ENCODE data around the gene LCE1C.

The LCE1C gene

DNA sequence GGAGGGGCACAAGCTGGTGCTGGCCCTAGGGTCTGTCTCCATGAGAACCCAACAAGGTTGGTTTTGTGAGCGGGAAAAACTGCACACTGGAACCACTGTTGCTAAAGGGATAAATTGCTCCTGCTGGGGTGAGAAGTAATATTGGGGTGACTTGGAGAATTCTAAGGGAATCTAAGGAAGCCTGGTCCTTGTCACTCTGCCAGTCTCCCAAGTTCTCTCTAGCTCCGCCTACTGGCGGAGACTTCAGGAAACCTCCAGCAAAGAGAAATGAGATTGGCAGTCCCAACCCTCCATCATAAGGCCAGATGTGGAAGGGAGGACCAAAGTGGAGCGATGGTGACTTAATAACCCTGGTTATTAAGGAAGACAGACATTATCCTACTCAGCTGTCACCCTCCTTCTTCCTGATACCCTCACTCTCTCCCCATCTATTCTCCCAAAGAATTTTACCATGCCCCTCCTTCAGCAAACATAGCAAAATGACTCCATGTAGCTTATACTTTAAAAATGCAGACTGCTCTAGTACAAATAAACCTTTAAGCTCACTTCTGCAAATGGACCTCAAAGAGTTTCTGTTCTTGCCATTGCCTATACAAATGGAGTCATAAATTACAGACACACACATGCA lies 28.8 kb downstream of the LCE1C start:
- H3K27ac Mint-ChIP-seq, result no peak overlapping the region
- H3K9me3 Mint-ChIP-seq, result no peaks in the 10 kb centered on the region
- peaks cover 4% of the 10 kb centered on the region for H3K27me3 Mint-ChIP-seq (ENCODE audit: low read depth)
- H3K4me3 Mint-ChIP-seq, result no peak overlapping the region
- H3K4me1 Mint-ChIP-seq (ENCODE audit: low read depth), result no peaks in the 10 kb centered on the region
- no peaks in the 10 kb centered on the region for H3K36me3 Mint-ChIP-seq (ENCODE audit: low read depth)

DNA sequence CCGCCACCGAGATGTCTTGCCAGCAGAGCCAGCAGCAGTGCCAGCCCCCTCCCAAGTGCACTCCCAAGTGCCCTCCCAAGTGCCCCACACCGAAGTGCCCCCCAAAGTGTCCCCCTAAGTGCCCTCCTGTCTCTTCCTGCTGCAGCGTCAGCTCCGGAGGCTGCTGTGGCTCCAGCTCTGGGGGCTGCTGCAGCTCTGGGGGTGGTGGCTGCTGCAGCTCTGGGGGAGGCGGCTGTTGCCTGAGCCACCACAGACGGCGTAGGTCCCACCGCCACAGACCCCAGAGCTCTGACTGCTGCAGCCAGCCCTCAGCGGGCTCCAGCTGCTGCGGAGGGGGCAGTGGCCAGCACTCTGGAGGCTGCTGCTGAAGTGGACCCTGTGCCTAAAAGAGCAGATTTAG lies 30.1 kb downstream of the LCE1C start:
- Mint-ChIP-seq H3K4me3 (no peak overlapping the region), H3K27ac (no peak overlapping the region), H3K4me1 (ENCODE audit: low read depth) (no peaks in the 10 kb centered on the region), H3K27me3 (ENCODE audit: low read depth) (peaks cover 4% of the 10 kb centered on the region), H3K9me3 (no peaks in the 10 kb centered on the region), H3K36me3 (ENCODE audit: low read depth) (no peaks in the 10 kb centered on the region)

DNA sequence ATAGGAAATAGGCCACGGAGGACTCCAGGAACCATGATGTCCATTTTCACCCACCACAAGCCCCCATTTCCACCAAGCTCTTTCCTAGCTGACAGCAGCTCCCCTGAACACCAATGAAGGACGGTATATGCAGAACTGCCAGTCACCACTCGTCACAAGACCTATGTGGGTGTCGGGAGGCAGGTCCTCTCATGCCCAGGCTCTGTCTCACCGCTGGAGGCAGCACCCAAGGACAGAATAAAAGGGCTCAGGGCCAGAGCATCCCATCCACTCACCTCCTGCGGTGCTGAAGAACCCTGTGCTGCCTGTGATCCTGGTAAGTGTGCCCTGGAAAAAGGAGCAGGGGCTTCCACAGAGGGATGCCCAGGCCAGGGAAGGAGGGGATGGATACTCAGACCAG lies 31.6 kb downstream of the LCE1C start, which contains the start of gene LCE1F:
TSS of gene LCE1F (plus strand) at position 266 of the 400 bp plus-strand sequence. CDS start 1,232 bp downstream, outside the sequence.
- Mint-ChIP-seq H3K27me3 (ENCODE audit: low read depth) (peaks cover 7% of the 10 kb centered on the region), H3K9me3 (no peaks in the 10 kb centered on the region), H3K36me3 (ENCODE audit: low read depth) (no peaks in the 10 kb centered on the region), H3K4me1 (ENCODE audit: low read depth) (no peaks in the 10 kb centered on the region), H3K27ac (no peak within 1 kb of the TSS), H3K4me3 (no peak within 1 kb of the TSS)

DNA sequence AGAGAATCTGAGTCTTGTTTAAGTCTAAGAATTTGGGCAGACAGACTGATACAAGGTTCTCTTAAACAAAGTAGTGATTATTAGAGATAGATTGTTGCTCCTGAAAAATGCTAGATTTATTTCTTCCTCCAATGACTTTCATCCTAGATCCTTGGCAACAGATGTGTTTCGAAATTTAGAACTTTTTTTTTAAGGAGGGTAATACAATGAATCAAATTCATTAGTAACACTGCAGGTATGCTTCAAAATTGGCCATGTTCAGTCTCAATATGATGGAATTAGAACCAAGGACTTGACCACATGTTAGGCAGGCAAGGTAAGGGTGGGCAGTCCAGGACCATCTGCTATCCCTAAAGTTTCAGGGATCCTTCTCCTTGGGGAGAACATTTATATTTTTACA lies 36.0 kb downstream of the LCE1C start:
- Mint-ChIP-seq H3K4me1 (ENCODE audit: low read depth) (no peaks in the 10 kb centered on the region), H3K9me3 (no peaks in the 10 kb centered on the region), H3K27me3 (ENCODE audit: low read depth) (peaks cover 13% of the 10 kb centered on the region), H3K27ac (no peak overlapping the region), H3K4me3 (no peak overlapping the region), H3K36me3 (ENCODE audit: low read depth) (no peaks in the 10 kb centered on the region)

DNA sequence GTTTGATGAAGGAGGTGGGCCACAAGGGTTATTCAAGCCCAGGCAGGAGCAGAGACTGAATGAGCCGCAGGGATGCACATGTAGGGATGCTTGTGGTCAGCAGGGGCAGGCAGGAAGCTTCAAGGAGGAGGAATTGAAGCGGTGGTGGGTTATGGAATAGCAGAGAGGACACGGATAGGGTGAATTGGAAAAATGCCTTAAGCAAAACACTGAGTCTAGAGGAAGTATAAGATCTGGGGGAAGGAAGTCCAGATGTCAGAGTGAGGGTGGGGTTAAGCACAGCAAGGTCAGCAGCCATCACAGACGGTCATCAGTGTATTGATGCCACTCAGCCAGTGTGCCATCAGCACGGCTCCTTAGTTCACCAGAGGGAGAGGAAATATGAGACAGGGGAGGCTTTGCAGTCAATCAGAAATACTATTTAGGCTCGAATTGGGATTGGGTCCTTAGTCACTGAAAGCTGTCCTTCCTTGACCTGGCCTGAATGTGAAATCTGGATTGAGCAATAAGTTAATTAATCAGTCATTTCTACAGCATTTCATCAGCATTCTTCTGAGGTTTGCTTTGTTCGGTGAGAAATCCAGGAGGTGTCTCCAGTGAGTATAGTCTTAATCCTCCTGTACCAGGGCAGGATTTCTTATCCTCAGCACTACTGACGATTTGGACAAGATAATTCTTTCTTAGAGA lies 37.5 kb downstream of the LCE1C start:
- Mint-ChIP-seq H3K4me3 (no peak overlapping the region), H3K9me3 (no peaks in the 10 kb centered on the region), H3K27ac (no peak overlapping the region), H3K27me3 (ENCODE audit: low read depth) (peaks cover 13% of the 10 kb centered on the region), H3K36me3 (ENCODE audit: low read depth) (no peaks in the 10 kb centered on the region), H3K4me1 (ENCODE audit: low read depth) (no peaks in the 10 kb centered on the region)

DNA sequence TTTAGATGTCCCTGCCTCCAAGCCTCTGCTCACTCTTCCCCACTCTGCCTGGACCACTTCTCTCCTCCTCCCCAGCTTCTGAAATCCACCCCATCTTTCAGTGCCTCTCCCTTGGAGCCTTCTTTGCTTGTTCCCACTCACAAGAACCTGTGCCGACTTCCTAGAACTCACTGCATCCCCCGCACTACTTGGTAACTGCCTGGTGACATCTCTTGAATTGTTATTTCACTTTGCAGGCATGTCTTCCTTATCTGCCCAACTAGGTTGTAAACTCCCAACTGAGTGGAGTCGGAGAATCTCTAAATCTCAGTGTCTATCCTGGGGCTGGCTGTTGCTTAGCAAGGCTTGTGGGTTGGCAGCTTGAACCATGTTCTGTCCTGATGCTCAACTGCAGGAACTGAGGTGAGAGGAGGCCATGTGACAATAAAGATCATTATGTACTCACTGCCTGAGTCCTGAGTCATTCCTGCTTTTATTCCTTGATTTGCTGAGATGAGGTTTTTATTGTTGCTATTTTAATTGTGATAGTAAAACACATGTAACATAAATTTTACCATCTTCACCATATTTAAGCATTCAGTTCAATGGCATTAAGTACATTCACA lies 44.7 kb downstream of the LCE1C start:
- Mint-ChIP-seq H3K36me3 (ENCODE audit: low read depth) (no peaks in the 10 kb centered on the region), H3K4me3 (no peak overlapping the region), H3K27me3 (ENCODE audit: low read depth) (no peaks in the 10 kb centered on the region), H3K4me1 (ENCODE audit: low read depth) (no peaks in the 10 kb centered on the region), H3K27ac (no peak overlapping the region), H3K9me3 (no peaks in the 10 kb centered on the region)

DNA sequence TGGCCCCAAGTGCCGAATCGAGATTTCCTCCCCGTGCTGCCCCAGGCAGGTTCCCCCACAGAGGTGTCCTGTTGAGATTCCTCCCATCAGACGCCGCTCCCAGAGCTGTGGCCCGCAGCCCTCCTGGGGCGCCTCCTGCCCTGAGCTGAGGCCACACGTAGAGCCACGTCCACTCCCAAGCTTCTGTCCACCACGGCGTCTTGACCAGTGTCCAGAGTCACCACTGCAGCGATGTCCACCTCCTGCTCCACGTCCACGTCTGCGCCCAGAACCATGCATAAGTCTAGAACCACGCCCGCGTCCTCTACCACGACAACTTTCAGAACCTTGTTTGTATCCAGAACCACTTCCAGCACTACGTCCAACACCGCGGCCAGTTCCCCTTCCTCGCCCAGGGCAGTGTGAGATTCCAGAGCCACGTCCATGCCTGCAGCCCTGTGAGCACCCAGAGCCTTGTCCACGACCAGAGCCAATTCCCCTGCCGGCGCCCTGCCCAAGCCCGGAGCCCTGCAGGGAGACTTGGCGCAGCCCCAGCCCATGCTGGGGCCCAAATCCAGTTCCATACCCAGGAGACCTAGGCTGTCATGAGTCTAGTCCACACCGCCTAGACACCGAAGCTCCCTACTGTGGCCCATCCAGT lies 45.8 kb downstream of the LCE1C start:
- no peaks in the 10 kb centered on the region for H3K4me1 Mint-ChIP-seq (ENCODE audit: low read depth)
- H3K27ac Mint-ChIP-seq, result no peak overlapping the region
- no peaks in the 10 kb centered on the region for H3K9me3 Mint-ChIP-seq
- H3K36me3 Mint-ChIP-seq (ENCODE audit: low read depth), result no peaks in the 10 kb centered on the region
- H3K4me3 Mint-ChIP-seq, result no peak overlapping the region
- H3K27me3 Mint-ChIP-seq (ENCODE audit: low read depth), result peaks cover 4% of the 10 kb centered on the region

DNA sequence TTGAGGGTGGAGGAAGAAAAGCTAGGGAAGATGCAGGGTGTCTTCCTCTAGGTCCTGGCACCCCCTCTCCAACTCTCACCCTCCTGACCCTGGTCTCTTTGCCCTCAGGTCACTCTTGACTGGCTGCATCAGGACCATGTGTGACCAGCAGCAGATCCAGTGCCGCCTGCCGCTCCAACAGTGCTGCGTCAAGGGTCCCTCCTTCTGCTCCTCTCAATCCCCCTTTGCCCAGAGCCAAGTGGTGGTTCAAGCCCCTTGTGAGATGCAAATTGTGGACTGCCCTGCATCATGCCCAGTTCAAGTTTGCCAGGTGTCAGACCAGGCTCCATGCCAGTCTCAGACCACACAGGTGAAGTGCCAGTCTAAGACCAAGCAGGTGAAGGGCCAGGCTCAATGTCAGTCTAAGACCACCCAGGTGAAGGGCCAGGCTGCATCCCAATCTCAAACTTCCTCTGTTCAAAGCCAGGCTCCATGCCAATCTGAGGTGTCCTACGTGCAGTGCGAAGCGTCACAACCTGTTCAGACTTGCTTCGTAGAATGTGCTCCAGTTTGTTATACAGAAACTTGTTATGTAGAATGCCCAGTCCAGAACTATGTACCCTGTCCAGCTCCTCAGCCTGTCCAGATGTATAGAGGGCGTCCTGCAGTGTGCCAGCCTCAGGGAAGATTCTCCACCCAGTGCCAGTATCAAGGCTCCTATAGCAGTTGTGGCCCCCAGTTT lies 46.8 kb downstream of the LCE1C start:
- Mint-ChIP-seq H3K4me1 (ENCODE audit: low read depth) (no peaks in the 10 kb centered on the region), H3K9me3 (no peaks in the 10 kb centered on the region), H3K36me3 (ENCODE audit: low read depth) (no peaks in the 10 kb centered on the region), H3K27ac (no peak overlapping the region), H3K27me3 (ENCODE audit: low read depth) (peaks cover 4% of the 10 kb centered on the region), H3K4me3 (no peak overlapping the region)

DNA sequence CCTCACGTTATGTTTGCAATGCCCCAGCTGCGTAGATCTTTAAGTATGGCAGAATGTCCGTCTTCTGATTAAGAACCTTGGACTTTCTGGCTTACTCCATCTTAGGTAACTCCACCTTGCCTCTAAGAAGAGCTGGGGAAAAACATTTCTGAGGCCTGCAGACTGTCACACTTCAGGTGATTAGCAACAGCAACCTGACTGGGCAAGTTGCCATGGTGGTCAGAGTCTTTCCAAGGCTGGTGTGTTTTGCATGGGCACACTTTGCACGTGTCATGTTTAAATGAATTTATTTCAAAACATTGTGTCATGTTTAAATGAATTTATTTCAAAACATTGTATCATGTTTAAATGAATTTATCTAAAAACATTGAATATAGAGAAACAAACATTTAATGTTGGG lies 47.8 kb downstream of the LCE1C start:
- Mint-ChIP-seq H3K4me3 (no peak overlapping the region), H3K27me3 (ENCODE audit: low read depth) (peaks cover 8% of the 10 kb centered on the region), H3K36me3 (ENCODE audit: low read depth) (no peaks in the 10 kb centered on the region), H3K9me3 (no peaks in the 10 kb centered on the region), H3K4me1 (ENCODE audit: low read depth) (no peaks in the 10 kb centered on the region), H3K27ac (no peak overlapping the region)

DNA sequence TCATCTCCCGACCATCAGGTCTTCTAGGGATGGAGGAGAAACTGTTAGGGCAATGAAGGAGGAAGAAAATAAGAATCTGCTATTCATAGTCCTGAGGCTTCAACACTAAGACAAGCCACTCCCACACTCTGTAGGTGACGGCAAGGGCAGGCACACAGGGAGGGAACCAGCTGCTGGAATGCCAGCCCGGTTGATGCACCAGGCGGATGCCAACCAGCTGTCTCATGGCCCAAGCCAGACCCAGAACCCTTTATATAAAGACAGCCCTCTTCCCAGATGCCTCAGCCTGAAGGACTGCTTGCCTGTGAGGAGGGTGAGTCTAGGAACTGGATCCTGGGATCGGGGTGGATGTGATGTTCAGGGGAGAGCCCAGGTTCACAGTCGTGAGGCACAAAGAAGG lies 48.7 kb downstream of the LCE1C start, which contains the start of gene KPRP:
TSS of gene KPRP (plus strand) at position 279 of the 400 bp plus-strand sequence. CDS start 1,564 bp downstream, outside the sequence.
- Mint-ChIP-seq H3K4me3 (no peak within 1 kb of the TSS), H3K36me3 (ENCODE audit: low read depth) (no peaks in the 10 kb centered on the region), H3K4me1 (ENCODE audit: low read depth) (no peaks in the 10 kb centered on the region), H3K27ac (no peak within 1 kb of the TSS), H3K9me3 (no peaks in the 10 kb centered on the region), H3K27me3 (ENCODE audit: low read depth) (peaks cover 11% of the 10 kb centered on the region)

DNA sequence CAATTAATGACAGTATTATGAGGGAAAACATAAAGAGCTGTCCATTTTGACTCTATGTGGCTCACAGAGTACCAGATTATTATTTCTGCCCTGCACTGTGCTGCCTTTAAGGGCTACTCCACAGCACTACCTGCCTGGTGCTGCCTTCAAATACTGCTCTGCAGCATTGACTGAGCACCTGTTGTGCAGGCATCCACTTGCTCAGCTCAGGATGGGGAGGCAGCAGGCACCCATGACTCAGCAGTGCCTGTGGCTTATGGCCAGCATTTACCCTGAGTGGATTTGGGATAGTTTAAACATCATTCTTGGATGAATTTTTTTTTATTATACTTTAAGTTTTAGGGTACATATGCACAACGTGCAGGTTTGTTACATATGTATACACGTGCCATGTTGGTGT lies 49.6 kb downstream of the LCE1C start:
- Mint-ChIP-seq H3K4me3 (no peak overlapping the region), H3K36me3 (ENCODE audit: low read depth) (no peaks in the 10 kb centered on the region), H3K9me3 (no peaks in the 10 kb centered on the region), H3K27ac (no peak overlapping the region), H3K4me1 (ENCODE audit: low read depth) (no peaks in the 10 kb centered on the region), H3K27me3 (ENCODE audit: low read depth) (peaks cover 16% of the 10 kb centered on the region)

Data from T-helper 1 cell treated with Interleukin-12 subunit alpha and Interleukin-12 subunit beta and Interleukin-4 antibody, amounts not matched to agents 30 μg/mL and 1 μg/mL, for 36 hours (primary cell).